ENCODE data around the gene SH2D5.

SH2D5 gene

GRCh38 chr1:20728371-20729154, 3.9 kb downstream of the SH2D5 start:
- no peak for DNase-seq (ENCODE audit: low read depth)
- TF ChIP-seq CTCF (IDR thresholded peaks at IDR 0.05; ENCODE audit: low read length, missing control alignments) = no peak
- no peak overlapping the region for H3K4me3 ChIP-seq (replicated peaks; ENCODE audit: low read depth, low read length)

- no peak overlapping the region for H3K4me3 ChIP-seq (replicated peaks; ENCODE audit: low read depth, low read length)
- DNase-seq (ENCODE audit: low read depth) = peak; percentile 33
- TF ChIP-seq CTCF (IDR thresholded peaks at IDR 0.05; ENCODE audit: low read length, missing control alignments) = no peak
Measured at GRCh38 chr1:20727746-20728316, 4.7 kb downstream of the SH2D5 start.

GRCh38 chr1:20726932-20727745, 5.4 kb downstream of the SH2D5 start:
- no peak overlapping the region for H3K4me3 ChIP-seq (replicated peaks; ENCODE audit: low read depth, low read length)
- no peak for DNase-seq (ENCODE audit: low read depth)
- no peak for TF ChIP-seq CTCF (IDR thresholded peaks at IDR 0.05; ENCODE audit: low read length, missing control alignments)

- TF ChIP-seq CTCF (IDR thresholded peaks at IDR 0.05; ENCODE audit: low read length, missing control alignments) = no peak
- no peak overlapping the region for H3K4me3 ChIP-seq (replicated peaks; ENCODE audit: low read depth, low read length)
- no peak for DNase-seq (ENCODE audit: low read depth)
Measured at GRCh38 chr1:20726118-20726911, 6.2 kb downstream of the SH2D5 start.

- no peak overlapping the region for H3K4me3 ChIP-seq (replicated peaks; ENCODE audit: low read depth, low read length)
- TF ChIP-seq CTCF (IDR thresholded peaks at IDR 0.05; ENCODE audit: low read length, missing control alignments) = no peak
- DNase-seq (ENCODE audit: low read depth) = peak; percentile 48
Measured at GRCh38 chr1:20725189-20726117, 7.0 kb downstream of the SH2D5 start.
